Ectodermal cell (in vitro differentiated cells): ENCODE measurements around the gene PCSK4.

ENCODE experiments used
- H3K27ac ChIP-seq: 2 replicates; pipeline ENCODE4 v1.7.0; 2013; ENCODE audit warnings: mild to moderate bottlenecking, low read depth, low read length; ENCODE audit not compliant: insufficient read depth, poor library complexity, severe bottlenecking
- H3K27me3 ChIP-seq: 2 replicates; pipeline ENCODE4 v1.7.0; 2013; ENCODE audit warnings: mild to moderate bottlenecking, low read length; ENCODE audit not compliant: insufficient read depth, control insufficient read depth, poor library complexity, severe bottlenecking
- H3K36me3 ChIP-seq: one replicate; pipeline ENCODE4 v1.7.0; 2013; ENCODE audit warnings: low read length; ENCODE audit not compliant: control insufficient read depth, insufficient read depth
- H3K4me1 ChIP-seq: one replicate; pipeline ENCODE4 v1.7.0; 2013; ENCODE audit warnings: low read length; ENCODE audit not compliant: control insufficient read depth, insufficient read depth
- H3K4me3 ChIP-seq: 2 replicates; pipeline ENCODE4 v1.7.0; 2013; ENCODE audit warnings: low read depth, low read length, control low read depth; ENCODE audit not compliant: insufficient read depth
- H3K9me3 ChIP-seq: 2 replicates; pipeline ENCODE4 v1.7.0; 2013; ENCODE audit warnings: mild to moderate bottlenecking, low read length, moderate library complexity; ENCODE audit not compliant: control insufficient read depth
- WGBS, 2 experiments: methylation state at CpG; one replicate each; pipeline ENCODE4 v1.1.7; 2013; ENCODE audit warnings: missing lambda C conversion rate in 2 of 2; 5-methylcytosine and 5-hydroxymethylcytosine counted together

PCSK4 gene

DNA sequence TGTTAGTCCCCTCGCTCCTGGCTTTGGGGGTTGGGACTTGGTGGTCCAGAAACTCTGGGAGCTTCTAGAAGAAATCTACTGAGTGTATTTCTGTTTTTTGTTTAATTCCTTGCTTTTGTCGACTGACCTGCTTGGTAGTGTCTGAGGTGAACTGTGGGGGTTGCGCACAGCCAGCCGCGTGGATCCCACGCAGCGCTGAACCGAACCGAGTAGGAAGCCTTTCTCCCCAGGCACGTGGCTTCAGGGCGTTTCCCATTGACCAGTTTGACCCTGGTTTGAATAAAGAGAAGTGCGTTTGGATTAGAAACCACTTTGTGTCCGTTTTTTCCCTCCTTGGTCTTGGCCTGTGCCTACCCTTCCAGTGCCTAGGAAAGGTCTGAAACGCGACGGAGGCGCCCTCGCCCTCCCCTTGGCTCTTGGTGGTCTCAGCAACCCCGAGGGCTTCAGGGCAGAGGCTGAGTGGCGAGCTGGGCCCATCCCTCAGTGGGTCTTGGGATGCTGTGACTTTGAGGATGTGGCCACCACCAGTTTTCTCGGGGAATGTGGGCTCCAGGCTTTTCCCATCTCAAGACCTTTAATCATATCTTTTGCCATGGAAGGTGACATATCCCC is 54.7 kb downstream of the PCSK4 start:
- no peaks in the 10 kb centered on the region for H3K9me3 ChIP-seq
- peaks cover 19% of the 10 kb centered on the region for H3K36me3 ChIP-seq
- H3K27me3 ChIP-seq: no peaks in the 10 kb centered on the region
- H3K27ac ChIP-seq: no peak overlapping the region
- H3K4me1 ChIP-seq: peaks cover 7% of the 10 kb centered on the region
- WGBS, 2 experiments: 91% methylated on average over 21 of the region's 21 CpGs
- no peak overlapping the region for H3K4me3 ChIP-seq

DNA sequence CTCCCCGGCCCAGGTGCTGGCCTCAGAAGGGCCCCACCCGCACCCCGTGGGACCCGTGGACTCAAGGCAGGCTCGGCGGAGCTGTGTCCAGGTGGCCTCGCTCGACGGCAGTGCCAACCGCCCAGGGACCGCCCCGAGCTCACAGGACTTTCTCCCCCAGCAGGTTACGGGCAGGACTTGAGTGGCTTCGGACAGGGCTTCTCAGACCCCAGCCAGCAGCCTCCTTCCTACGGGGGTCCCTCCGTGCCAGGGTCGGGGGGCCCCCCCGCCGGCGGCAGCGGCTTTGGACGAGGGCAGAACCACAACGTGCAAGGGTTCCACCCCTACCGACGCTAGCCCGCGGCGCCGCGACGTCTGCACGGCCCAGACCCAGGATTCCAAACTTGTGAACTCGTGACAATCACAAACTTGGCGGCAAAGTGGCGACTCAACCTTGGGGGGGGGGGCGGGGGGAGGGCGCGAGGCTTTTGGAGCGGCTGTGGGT is 55.5 kb downstream of the PCSK4 start:
- peaks cover 4% of the 10 kb centered on the region for H3K4me1 ChIP-seq
- peaks cover 20% of the 10 kb centered on the region for H3K36me3 ChIP-seq
- no peak overlapping the region for H3K27ac ChIP-seq
- 96 to 97% methylated on average over 39 of the region's 39 CpGs for WGBS, 2 experiments
- H3K9me3 ChIP-seq: no peaks in the 10 kb centered on the region
- H3K27me3 ChIP-seq: no peaks in the 10 kb centered on the region
- no peak overlapping the region for H3K4me3 ChIP-seq

DNA sequence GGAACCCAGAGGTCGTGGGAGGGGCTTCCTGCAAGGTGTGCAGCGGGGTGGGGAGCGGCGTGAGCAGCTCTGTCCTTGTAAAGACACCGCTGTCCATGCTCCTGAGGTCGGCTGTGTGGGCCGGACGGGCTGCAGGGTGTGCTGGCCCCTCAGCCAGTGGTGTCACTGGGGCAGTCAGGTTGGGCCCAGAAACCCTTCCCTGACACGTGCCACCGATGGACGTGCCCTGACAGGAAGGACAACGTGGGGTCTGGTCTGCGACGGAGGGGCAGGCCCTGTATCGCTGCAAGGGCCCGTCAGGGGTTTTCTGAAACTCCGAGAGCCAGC is 56.1 kb downstream of the PCSK4 start:
- no peaks in the 10 kb centered on the region for H3K27me3 ChIP-seq
- H3K27ac ChIP-seq: no peak overlapping the region
- no peaks in the 10 kb centered on the region for H3K4me1 ChIP-seq
- 96% methylated on average over 17 of the region's 17 CpGs for WGBS, 2 experiments
- no peaks in the 10 kb centered on the region for H3K9me3 ChIP-seq
- peaks cover 26% of the 10 kb centered on the region for H3K36me3 ChIP-seq
- no peak overlapping the region for H3K4me3 ChIP-seq

DNA sequence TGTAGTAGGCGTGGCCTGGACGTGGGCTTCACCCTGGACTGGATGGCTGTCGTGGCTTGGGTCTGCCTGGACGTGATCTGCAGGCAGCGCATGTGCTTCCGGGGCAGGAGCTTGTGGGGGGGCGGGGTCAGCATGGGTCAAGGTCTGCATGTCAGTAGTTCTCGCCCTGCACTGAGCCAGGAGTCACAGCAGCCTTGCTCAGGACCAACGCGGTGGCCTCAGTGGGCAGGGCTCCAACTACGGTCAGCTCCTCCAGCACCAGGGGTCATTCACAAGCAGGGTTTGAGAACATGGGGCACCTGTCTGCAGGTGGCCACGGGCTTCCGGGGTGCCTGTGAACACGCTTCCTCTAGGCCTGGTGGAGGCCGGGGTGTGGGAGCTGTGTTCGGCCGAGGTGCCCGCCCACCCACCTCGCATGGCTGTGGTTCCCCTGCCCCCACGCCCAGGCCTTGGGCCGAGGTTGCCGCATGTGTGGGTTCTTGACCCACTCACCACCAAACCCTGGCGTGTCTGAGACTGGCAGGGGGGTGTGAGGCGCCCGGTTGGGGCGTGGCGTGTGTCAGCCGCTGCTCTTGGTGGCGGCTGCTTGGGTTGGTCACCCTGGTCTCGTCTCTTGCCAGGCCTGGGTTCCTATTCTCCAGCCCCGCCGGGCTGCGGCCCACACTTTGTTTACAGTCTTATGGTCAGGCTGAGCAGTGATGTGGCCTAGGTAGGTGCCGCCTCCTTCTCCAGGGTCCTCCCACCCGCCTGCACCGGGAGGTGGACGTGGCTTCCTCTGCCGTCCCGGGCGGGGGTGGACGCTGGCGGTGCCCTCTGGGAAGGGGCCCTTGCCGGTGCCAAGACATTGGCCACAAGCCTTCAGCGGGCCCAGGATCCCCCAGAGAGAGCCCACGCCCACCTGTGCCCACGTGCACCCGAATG is 56.8 kb downstream of the PCSK4 start:
- no peaks in the 10 kb centered on the region for H3K4me1 ChIP-seq
- peaks cover 32% of the 10 kb centered on the region for H3K36me3 ChIP-seq
- H3K4me3 ChIP-seq: no peak overlapping the region
- no peaks in the 10 kb centered on the region for H3K9me3 ChIP-seq
- no peaks in the 10 kb centered on the region for H3K27me3 ChIP-seq
- WGBS, 2 experiments: 95 to 98% methylated on average over 47 of the region's 47 CpGs
- no peak overlapping the region for H3K27ac ChIP-seq

DNA sequence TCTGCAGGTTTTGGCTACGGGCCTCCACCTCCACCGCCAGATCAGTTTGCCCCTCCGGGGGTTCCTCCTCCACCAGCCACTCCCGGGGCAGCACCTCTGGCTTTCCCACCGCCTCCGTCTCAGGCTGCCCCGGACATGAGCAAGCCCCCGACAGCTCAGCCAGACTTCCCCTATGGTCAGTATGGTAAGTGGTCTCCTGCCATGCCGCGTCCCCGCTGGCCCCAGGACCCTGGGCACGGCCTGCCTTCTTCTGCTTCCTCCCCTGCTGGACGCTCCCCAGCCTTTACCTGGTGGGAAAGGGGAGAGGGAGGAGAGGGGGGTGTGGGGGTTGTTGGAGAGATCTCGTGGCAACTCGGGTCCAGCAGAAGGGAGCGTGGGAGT is 57.7 kb downstream of the PCSK4 start:
- Histone ChIP-seq H3K27me3 (no peaks in the 10 kb centered on the region), H3K9me3 (no peaks in the 10 kb centered on the region), H3K27ac (no peak overlapping the region), H3K4me1 (no peaks in the 10 kb centered on the region), H3K36me3 (peaks cover 37% of the 10 kb centered on the region), H3K4me3 (no peak overlapping the region)
- 95 to 96% methylated on average over 16 of the region's 16 CpGs for WGBS, 2 experiments

DNA sequence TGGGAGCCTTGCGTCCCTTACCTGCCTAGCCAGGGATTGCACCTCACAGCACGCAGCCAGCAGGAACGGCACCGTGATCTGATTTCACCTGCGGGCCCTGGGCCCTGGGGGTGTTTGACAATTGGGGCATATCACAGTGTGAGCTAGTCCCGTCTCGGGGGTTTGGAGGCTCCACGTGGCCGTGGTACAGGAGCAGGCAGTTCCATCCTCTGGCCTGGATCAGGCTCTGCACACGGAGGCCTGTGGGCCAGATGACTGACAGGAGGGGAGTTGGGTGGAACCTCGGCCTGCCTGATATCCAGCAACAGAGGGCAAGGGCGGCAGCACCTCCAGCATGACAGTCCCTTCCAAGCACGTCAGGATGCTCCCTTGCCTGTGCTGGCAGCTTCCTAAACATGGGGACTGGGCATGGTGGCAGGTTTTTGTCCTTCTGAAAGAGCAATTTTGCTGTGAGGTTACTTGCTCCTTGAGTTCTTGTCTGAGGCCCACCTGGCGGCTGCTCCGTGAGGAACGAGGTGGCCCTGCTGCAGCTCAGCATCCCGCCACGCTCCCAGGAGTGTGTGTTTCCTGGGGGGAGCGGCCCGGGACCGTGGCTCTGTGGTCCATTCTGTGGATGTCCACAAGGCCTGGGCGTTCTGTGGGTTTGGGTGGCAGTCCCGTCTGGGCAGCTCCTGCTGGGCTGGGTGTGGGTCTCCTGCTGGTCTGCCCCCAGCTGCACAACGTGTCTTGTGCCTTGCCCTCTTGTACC is 58.2 kb downstream of the PCSK4 start:
- H3K4me1 ChIP-seq: no peaks in the 10 kb centered on the region
- peaks cover 37% of the 10 kb centered on the region for H3K36me3 ChIP-seq
- no peaks in the 10 kb centered on the region for H3K9me3 ChIP-seq
- H3K27me3 ChIP-seq: no peaks in the 10 kb centered on the region
- H3K4me3 ChIP-seq: no peak overlapping the region
- WGBS, 2 experiments: 95% methylated on average over 24 of the region's 24 CpGs
- H3K27ac ChIP-seq: no peak overlapping the region
